ENCODE measurements around the gene POLR2E. TPM values are rescaled to one million over a fixed set of nuclear protein-coding genes. Genes with fewer than 3 reads are reported as not detected.

The POLR2E gene
- total and polyA plus RNA-seq, 2 of the 8 experiments (the other 6 are each of a cell fraction or from before 2014, with no cell fraction given) = 281 to 381 TPM

DNA sequence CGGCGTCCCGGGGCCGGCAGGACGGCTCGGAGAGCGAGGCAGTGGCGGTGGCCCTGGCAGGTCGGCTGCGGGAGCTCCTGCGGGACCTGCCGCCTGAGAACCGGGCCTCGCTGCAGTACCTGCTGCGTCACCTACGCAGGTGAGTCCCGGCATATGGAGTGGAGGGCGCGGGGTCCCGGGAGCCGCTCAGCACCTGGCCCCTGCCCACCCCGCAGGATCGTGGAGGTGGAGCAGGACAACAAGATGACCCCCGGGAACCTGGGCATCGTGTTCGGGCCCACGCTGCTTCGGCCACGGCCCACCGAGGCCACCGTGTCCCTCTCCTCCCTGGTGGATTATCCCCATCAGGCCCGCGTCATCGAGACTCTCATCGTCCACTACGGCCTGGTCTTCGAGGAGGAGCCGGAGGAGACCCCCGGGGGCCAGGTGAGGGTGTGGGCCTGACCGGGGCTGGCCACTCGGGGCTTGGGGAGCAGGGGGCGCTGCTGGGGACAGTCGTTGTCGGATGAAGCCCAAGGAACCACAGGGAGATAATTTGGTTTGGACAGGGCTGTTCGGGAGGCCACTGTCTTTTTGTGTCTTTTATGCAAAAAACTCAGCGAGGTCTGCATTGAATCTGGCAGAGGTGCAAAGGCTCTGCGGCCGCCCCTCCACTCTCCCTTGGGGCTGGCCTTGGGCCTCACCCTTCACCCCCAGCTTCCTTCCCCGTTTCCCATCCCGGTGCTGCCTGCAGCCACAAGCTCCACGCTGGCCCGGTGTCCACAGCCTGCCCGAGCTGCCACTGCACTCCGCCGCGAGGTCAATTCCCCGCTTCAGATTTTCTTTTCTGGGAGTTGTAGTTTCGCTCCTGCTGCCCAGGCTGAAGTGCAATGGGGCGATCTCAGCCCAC lies 12.0 kb downstream of the POLR2E start:
- peaks cover 0 to 57% (median 16%) of the 10 kb centered on the region in 4 experiments; a peak in 4 of 8 replicates for H3K36me3 ChIP-seq (ENCODE audit: control insufficient read depth in 2 of 4, insufficient read depth in 4 of 4, low read length in 3 of 4)
- POLR2A ChIA-PET (ENCODE audit: partially characterized antibody) = interaction anchor here (0.8 to 10.3 kb wide), 23 partner anchors 7 to 191 kb away, joined by 3 to 116 read pairs (median 5); partner anchors contain the start of genes ARHGAP45, ATP5F1D, CNN2 and GPX4
- H4K8ac ChIP-seq (ENCODE audit: extremely low read depth, insufficient read depth, low read length) = no peak overlapping the region
- no peak overlapping the region for H4K91ac ChIP-seq (replicated peaks; ENCODE audit: insufficient read length, low read length)
- no peak for FAIRE-seq
- no peak overlapping the region for H3K14ac ChIP-seq (ENCODE audit: insufficient read length)
- no peak overlapping the region for H3K56ac ChIP-seq (replicated peaks; ENCODE audit: insufficient read length, low read depth, low read length)
- no peak overlapping the region for H2BK5ac ChIP-seq (ENCODE audit: low read depth, low read length)
- no peaks in the 10 kb centered on the region; the same call in 1 of the 2 replicates for H3K79me1 ChIP-seq (ENCODE audit: low read depth, low read length)
- no peak overlapping the region for H2BK120ac ChIP-seq (replicated peaks; ENCODE audit: low read depth, low read length)
- H2BK15ac ChIP-seq (ENCODE audit: low read length) = no peak overlapping the region
- no peak overlapping the region for H4K5ac ChIP-seq (ENCODE audit: insufficient read length, low read depth, low read length)
- no peaks in the 10 kb centered on the region for H3K9me3 ChIP-seq (ENCODE audit: insufficient read depth in 2 of 2, low read depth in 1 of 2, low read length in 1 of 2)
- H2AFZ ChIP-seq (ENCODE audit: low read length) = no peak overlapping the region
- no peaks in the 10 kb centered on the region for H3K79me2 ChIP-seq (ENCODE audit: control insufficient read depth in 1 of 2, insufficient read depth in 2 of 2, low read length in 2 of 2)
- H3K4ac ChIP-seq (replicated peaks; ENCODE audit: insufficient read length, low read depth, low read length) = no peak overlapping the region
- no peak overlapping the region for H2AK5ac ChIP-seq (ENCODE audit: low read depth, low read length)
- H3K4me2 ChIP-seq (ENCODE audit: insufficient read depth in 1 of 2, low read depth in 2 of 2, low read length in 2 of 2) = peak overlapping the region in 1 of 2 experiments; percentile 58; a peak in 1 of 4 replicates
- CTCF ChIA-PET (ENCODE audit: partially characterized antibody) = interaction anchor here (0.7 to 8.9 kb wide), 13 partner anchors 11 to 161 kb away, joined by 3 to 54 read pairs (median 4); partner anchors contain the start of gene ARHGAP45
- no peak overlapping the region for H3K18ac ChIP-seq (ENCODE audit: extremely low read depth, low read length)
- TF ChIP-seq GABPA (IDR thresholded peaks at IDR 0.05; ENCODE audit: borderline replicate concordance, insufficient read depth, low read length) = 0 out of 2 replicates have a peak, but pooled peaks have one; percentile 23
- no peak for TF ChIP-seq TAF1 (IDR thresholded peaks at IDR 0.05; ENCODE audit: low read depth, low read length)
- TF ChIP-seq TBP (IDR thresholded peaks at IDR 0.05; ENCODE audit: low read depth, low read length) = no peak
- TF ChIP-seq FOSL1 (IDR thresholded peaks at IDR 0.05; ENCODE audit: insufficient read depth, low read depth, low read length) = no peak
- no peak overlapping the region for H3K27ac ChIP-seq (ENCODE audit: low read depth, low read length)
- H3K23ac ChIP-seq (ENCODE audit: insufficient read length) = no peak overlapping the region
- peaks cover 0 to 7% (median 0%) of the 10 kb centered on the region in 4 experiments; a peak in 4 of 7 replicates for H3K4me1 ChIP-seq (replicated peaks in 1 of 4; ENCODE audit: control insufficient read depth in 3 of 4, insufficient read depth in 4 of 4, low read length in 3 of 4)
- no peaks in the 10 kb centered on the region for H3K27me3 ChIP-seq (replicated peaks in 1 of 4; ENCODE audit: control insufficient read depth in 3 of 4, extremely low read depth in 1 of 4, insufficient read depth in 3 of 4, low read length in 3 of 4)
- peaks cover 2 to 17% of the 10 kb centered on the region in 2 experiments for H4K20me1 ChIP-seq (replicated peaks in 1 of 2; ENCODE audit: control insufficient read depth in 1 of 2, insufficient read depth in 2 of 2, low read length in 2 of 2)
- no peak overlapping the region for H3K9ac ChIP-seq (replicated peaks in 1 of 4; ENCODE audit: extremely low read depth in 1 of 4, low read depth in 3 of 4, low read length in 3 of 4)
- H2BK20ac ChIP-seq (ENCODE audit: low read length) = no peak overlapping the region
- H3K23me2 ChIP-seq (ENCODE audit: low read depth, low read length) = no peaks in the 10 kb centered on the region
- no peak overlapping the region for H2BK12ac ChIP-seq (ENCODE audit: low read depth, low read length)
- DNase-seq (ENCODE audit: low read depth in 1 of 2, low spot score in 2 of 2) = no peak
- H3K4me3 ChIP-seq (ENCODE audit: extremely low read depth in 1 of 4, insufficient read depth in 2 of 4, low read depth in 3 of 4, low read length in 4 of 4) = peak overlapping the region in 1 of 4 experiments; percentile 50; a peak in 2 of 8 replicates
- WGBS, 2 experiments (ENCODE audit: extremely low coverage in 1 of 2, insufficient coverage in 1 of 2, insufficient read length in 1 of 2, insufficient replicate concordance in 2 of 2, low coverage in 1 of 2, low lambda C conversion rate in 2 of 2, missing lambda C conversion rate in 1 of 2) = 94% methylated on average over 46 of the region's 59 CpGs; no CpG with 5 or more reads in 1 of the 2 experiments
